ENCODE results near the gene SV2C.

DNA sequence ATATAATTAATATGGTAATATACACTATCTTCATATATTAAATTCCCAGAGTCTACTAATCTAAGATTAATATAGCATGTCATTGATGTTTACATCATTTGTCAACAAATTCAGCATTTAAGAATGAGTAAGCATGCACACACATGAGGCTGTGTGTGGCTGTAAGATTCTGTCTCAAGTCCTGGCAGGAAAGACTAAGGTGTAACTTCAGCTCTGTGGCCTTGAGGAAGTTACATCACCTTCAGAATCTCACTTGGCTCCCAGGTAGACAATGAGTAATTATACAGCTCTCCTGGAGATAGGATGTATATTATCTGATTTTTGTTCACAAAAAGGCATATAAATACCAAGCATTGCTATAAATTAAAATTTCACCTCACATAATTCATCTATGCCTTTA, 200.5 kb downstream of the SV2C start:
- TF ChIP-seq, protein P1, sequence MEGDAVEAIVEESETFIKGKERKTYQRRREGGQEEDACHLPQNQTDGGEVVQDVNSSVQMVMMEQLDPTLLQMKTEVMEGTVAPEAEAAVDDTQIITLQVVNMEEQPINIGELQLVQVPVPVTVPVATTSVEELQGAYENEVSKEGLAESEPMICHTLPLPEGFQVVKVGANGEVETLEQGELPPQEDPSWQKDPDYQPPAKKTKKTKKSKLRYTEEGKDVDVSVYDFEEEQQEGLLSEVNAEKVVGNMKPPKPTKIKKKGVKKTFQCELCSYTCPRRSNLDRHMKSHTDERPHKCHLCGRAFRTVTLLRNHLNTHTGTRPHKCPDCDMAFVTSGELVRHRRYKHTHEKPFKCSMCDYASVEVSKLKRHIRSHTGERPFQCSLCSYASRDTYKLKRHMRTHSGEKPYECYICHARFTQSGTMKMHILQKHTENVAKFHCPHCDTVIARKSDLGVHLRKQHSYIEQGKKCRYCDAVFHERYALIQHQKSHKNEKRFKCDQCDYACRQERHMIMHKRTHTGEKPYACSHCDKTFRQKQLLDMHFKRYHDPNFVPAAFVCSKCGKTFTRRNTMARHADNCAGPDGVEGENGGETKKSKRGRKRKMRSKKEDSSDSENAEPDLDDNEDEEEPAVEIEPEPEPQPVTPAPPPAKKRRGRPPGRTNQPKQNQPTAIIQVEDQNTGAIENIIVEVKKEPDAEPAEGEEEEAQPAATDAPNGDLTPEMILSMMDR (IDR thresholded peaks at IDR 0.05), result no peak
- TF ChIP-seq POLR2A (IDR thresholded peaks at IDR 0.05), result no peak

Measured in sigmoid colon (tissue), 3 donors.